Stimulated activated CD8-positive, alpha-beta memory T cell treated with anti-CD3 and anti-CD28 coated beads, Interleukin-4, amount 100 ng/mL, for 4 hours (primary cell): ENCODE measurements around the gene ZC3H12C.

Source experiments
- DNase-seq, 2 donors: peaks; one replicate each; pipeline ENCODE4 v3.0.0-alpha.2; 2020; ENCODE audit warnings: low read depth in 2 of 2, low spot score in 1 of 2

ZC3H12C gene

GRCh38 chr11:110096496-110096895 is 3.3 kb downstream of the ZC3H12C start:
- DNase-seq = no peak

- DNase-seq = no peak
Observed at GRCh38 chr11:110097459-110098012, 4.3 kb downstream of the ZC3H12C start.

DNA sequence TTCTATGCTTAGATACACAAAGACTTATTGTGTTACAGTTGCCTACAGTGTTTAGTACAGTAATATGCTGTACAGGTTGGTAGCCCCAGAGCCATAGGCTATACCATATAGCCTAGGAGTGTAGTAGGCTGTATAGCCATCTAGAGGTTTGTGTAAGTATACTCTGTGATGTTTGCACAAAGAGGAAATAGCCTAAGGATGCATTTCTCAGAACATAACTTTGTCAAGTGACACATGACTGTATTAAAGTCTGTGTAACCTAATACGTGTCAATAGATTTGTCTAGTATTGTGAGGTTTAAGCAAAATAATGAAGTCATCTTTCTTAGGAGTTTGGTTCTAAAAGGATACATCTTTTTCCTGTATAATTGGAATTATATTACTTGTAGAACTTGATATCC is 5.5 kb downstream of the ZC3H12C start:
- DNase-seq = no peak

- no peak for DNase-seq
Observed at GRCh38 chr11:110100476-110101240, 7.5 kb downstream of the ZC3H12C start.

DNA sequence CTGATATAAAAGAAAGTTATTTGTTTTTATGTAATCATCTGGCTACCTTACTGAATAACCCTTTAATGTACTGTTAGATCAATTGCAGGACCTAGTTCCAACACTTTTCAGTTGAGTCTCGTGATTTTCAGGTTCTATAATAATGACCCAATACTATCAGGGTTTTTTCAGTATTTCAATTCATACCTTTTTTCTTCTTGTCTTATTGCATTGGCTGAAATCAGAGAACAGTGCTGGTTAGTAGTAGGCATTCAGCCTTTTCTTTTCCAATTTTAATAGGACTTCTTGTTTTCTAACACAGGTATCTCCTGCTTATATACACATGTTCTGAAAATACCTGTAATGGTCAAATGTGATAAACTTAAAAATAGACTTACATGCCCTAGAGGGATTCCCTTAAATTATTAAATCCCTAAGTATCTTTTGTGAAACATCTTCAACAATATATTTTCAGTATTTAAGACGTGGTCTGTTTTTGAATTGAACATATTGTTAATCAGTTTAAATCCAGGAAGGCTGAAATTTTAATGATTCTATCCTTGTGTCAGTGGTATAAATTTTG is 13.6 kb downstream of the ZC3H12C start:
- no peak for DNase-seq

DNA sequence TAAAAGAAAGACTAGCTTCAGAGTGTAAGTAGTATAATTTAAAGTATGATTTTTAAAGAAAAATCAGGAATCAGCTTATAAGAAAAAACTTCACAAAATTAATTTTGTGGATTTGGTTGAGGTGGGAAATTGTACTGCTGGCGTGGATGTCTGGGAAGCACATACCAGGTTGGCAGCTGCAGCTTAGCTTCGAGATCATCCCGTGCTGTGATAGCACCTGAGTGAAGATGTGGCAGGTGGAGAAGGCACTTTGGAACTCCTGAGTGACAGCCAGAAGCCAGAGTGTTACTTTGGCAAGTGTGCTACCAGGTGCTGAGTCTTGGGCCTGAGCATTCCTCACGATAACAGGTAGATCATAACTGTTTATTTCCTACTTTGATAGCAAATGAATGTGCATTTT is 17.7 kb downstream of the ZC3H12C start:
- DNase-seq = no peak

DNA sequence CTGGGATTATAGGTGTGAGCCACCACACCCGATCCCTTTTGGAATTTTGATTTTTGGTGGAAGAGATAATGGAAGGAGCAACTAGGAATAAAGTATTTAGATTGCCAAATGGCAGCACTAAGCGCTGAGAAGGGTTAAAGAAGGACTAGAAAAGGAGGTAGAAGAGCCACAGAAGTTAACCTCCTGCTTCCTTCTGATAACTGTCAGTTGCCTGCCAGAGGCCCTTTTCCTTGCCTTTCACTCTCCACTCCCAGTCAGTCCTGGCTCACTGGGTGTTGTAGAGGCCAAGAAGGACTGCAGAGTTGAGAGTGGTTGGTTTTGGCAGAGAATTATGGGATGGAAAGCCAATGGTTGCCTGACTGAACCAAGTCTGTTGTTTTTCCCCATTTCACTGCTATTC is 19.3 kb downstream of the ZC3H12C start:
- DNase-seq = no peak

GRCh38 chr11:110113505-110113904 is 20.3 kb downstream of the ZC3H12C start:
- DNase-seq = no peak

DNA sequence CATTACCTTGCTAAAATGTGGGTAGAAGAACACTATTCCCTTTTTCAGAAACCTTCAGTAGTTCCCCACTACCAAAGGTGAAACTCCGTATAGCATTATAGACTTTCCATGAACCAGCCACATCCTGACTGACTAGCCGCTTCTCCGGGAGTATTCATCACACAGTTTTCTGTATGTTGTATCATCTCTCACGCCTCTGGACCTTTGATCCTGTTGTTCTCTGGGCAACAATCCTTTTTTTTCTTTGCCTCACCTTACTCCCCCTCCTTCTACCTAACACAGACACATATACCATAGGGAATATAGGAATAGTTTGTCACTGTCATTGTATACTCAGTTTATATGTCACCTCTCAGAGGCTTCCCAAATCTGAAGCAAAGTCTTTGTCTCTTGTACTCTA is 20.8 kb downstream of the ZC3H12C start:
- DNase-seq = no peak

DNA sequence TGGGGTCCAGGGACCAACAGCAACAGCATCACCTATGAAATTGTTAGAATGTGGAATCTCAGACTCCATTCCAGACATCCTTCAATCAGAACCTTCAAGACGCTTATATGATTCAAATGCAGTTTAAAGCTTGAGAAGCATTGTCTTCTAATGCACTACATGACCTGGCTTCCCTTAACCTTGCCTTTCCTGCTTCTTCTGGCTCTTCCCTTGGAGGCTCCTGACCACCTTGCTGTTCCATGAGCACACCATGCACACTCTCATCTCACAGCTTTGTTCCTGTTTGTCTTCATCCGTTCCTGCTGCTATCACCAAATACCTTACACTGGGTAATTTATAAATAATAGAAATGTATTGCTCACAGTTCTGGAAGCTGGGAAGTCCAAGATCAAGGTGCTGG is 26.1 kb downstream of the ZC3H12C start:
- no peak for DNase-seq

DNA sequence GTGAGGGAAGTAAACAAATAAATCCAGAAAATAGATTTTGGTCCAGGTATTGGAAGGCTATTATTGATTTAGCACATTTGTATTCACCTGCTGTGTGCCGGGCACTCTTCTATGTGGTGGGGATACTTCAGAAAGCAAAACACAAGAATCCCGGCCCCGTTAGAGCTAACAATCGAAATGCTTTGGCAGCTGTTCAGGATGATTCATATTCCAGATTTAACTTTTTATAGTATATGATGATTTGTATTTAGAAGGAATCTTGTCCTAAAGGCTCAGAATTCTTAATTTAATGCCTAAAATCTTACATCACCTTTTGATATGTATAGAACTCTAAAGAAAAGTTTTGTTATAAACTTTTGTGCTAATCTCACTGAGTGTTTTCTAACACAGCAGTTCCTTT is 28.0 kb downstream of the ZC3H12C start:
- DNase-seq = no peak

GRCh38 chr11:110123003-110123402 is 29.8 kb downstream of the ZC3H12C start:
- no peak for DNase-seq

- DNase-seq = no peak
Observed at GRCh38 chr11:110124605-110125004, 31.4 kb downstream of the ZC3H12C start.

- no peak for DNase-seq
Observed at GRCh38 chr11:110125632-110126031, 32.4 kb downstream of the ZC3H12C start.

DNA sequence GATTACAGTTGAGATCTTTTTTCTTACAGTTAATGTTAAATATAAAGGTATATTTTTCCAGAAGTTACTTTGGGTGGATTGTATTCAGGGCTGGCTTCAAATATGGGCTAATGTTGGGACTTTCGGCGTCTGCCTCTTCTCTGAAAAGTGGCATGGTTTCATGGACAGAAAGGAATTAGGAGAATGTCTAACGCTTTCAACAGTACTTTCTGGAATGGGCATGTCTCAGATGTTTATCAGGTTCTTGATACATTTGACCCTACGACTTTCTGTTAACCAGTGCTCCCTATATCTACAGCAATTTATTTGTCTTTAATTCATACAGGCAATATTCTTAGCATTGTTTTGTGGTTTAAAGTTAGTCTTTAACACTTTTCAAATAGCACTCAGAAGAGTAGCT is 33.7 kb downstream of the ZC3H12C start:
- DNase-seq = no peak

- DNase-seq = no peak
Observed at GRCh38 chr11:110128161-110128560, 35.0 kb downstream of the ZC3H12C start.

- no peak for DNase-seq
Observed at GRCh38 chr11:110130642-110131238, 37.5 kb downstream of the ZC3H12C start.

GRCh38 chr11:110131386-110132123 is 38.4 kb downstream of the ZC3H12C start:
- no peak for DNase-seq

- DNase-seq = no peak
Observed at GRCh38 chr11:110133160-110133559, 40.0 kb downstream of the ZC3H12C start.

DNA sequence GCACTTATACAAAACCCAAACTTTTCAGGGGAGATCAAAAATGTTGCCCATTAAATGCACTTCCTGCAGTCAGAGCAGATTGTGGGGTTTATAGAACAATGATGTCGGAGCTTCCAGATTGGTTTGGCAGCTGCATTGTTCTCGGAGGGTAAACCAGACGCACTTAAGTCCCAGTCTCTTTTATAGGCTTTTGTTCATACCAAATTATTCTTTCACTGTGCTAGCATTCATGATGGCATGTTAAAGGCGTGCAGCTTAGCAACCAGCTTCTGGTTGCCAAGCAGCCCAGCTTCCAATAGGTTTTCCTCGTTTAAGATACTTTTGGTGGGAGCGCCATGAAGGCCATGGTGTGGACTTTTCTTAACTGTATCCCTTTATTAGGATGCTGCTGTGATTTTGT is 40.9 kb downstream of the ZC3H12C start:
- DNase-seq = no peak

DNA sequence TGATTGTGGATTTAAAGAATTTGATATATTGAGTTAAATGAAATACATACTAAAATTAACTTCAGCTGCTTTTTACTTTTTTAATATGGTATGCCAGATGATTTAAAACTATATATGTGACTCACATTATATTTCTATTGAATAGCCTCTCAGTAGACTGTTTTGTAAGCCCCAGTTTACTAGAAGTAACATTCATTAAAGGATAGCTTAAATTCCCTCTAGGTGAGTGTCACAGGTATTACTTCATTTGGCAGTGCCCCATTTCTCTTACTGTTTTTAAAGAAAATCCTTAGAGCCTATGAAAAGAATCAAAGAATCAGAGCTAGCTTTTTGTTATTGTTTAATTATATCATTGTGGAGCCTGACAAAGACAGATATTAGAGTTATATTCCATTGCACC is 48.6 kb downstream of the ZC3H12C start:
- no peak for DNase-seq
